ENCODE measurements around the gene IGSF22. TPM values are rescaled to one million over a fixed set of nuclear protein-coding genes. Genes with fewer than 3 reads are reported as not detected.

Gene IGSF22
- polyA plus RNA-seq, 2 donors, result 0.02 to 0.18 TPM

DNA sequence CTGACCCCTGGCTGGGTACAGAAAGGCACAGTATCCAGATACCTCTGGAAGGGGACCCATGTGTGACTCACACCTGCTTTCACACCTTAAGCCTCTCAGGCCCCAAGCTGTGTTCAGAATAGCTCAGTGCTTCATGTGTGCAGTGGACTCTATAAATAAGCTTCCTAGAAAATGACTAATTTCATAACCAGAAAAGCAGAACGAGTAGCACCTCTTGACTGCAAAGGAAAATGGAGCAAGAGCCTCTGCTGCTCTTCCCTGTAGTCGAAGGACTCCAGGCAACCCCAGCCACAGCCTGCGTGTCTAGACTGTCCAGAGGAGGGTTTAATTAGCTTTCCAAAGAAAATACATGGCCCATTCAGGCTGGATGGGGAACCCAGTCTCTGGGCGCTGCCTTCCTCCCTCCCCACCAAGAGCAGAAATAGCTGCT is 42.5 kb upstream of the IGSF22 start:
- Histone ChIP-seq H3K27me3 (ENCODE audit: control insufficient read depth in 1 of 2, insufficient read depth in 2 of 2, low read length in 2 of 2) (no peaks in the 10 kb centered on the region), H3K36me3 (ENCODE audit: control insufficient read depth in 2 of 2, insufficient read depth in 2 of 2, low read length in 1 of 2) (no peaks in the 10 kb centered on the region), H3K9me3 (ENCODE audit: control insufficient read depth in 2 of 2, insufficient read depth in 1 of 2, low read depth in 1 of 2, low read length in 1 of 2) (peaks cover 0 to 2% of the 10 kb centered on the region in 2 donors), H3K4me3 (ENCODE audit: low read depth in 1 of 2, low read length in 2 of 2) (no peak overlapping the region), H3K4me1 (ENCODE audit: control insufficient read depth in 2 of 2, insufficient read depth in 2 of 2, low read length in 1 of 2) (no peaks in the 10 kb centered on the region), H3K27ac (ENCODE audit: low read depth in 2 of 2, low read length in 1 of 2) (no peak overlapping the region)
- 59 to 72% methylated on average over 4 of the region's 4 CpGs for WGBS, 2 donors

DNA sequence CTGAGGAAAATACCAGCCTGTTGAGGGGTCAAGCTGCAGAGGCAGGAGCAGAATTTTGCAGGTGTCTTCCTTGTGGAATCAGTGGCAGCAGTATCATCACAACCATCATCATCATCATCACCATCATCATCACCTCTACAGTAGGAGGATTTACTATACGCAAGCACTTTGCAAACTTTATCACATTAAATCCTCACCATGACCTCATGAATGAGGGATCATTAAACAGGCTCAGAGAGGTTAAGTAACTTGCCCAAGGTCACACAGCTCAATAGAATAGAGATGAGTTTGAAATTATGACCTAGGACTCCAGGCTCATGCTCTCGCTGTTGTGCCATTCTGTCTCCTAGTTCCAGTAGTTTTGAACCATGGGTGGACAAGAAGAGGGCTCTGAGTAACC is 40.0 kb upstream of the IGSF22 start:
- Histone ChIP-seq H3K36me3 (ENCODE audit: control insufficient read depth in 2 of 2, insufficient read depth in 2 of 2, low read length in 1 of 2) (no peaks in the 10 kb centered on the region), H3K27ac (ENCODE audit: low read depth in 2 of 2, low read length in 1 of 2) (no peak overlapping the region), H3K27me3 (ENCODE audit: control insufficient read depth in 1 of 2, insufficient read depth in 2 of 2, low read length in 2 of 2) (no peaks in the 10 kb centered on the region), H3K4me1 (ENCODE audit: control insufficient read depth in 2 of 2, insufficient read depth in 2 of 2, low read length in 1 of 2) (no peaks in the 10 kb centered on the region), H3K9me3 (ENCODE audit: control insufficient read depth in 2 of 2, insufficient read depth in 1 of 2, low read depth in 1 of 2, low read length in 1 of 2) (peaks cover 0 to 2% of the 10 kb centered on the region in 2 donors), H3K4me3 (ENCODE audit: low read depth in 1 of 2, low read length in 2 of 2) (no peak overlapping the region)
- WGBS, 2 donors, result 95 to 97% methylated on average over 2 of the region's 2 CpGs

DNA sequence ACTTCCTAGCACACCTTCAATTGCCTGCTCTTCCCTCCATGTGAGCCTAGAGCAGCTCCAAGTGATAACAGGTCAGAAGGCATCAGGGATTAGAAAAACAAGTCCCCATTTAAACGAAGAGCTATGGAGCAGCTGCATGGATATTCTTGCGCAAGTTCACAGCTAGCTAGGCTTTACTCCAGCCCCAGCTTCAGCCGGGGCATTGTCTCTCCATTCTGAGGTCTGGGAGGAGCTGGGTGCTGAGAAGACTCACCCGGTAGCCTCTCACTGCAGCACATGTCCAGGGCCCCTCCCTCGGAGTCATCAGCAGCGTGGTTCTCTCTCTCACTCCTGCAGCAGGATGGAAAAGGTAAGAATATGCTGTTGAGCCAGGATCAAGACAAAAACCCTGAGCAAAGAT is 39.6 kb upstream of the IGSF22 start:
- Histone ChIP-seq H3K9me3 (ENCODE audit: control insufficient read depth in 2 of 2, insufficient read depth in 1 of 2, low read depth in 1 of 2, low read length in 1 of 2) (no peaks in the 10 kb centered on the region), H3K27me3 (ENCODE audit: control insufficient read depth in 1 of 2, insufficient read depth in 2 of 2, low read length in 2 of 2) (no peaks in the 10 kb centered on the region), H3K4me1 (ENCODE audit: control insufficient read depth in 2 of 2, insufficient read depth in 2 of 2, low read length in 1 of 2) (no peaks in the 10 kb centered on the region), H3K36me3 (ENCODE audit: control insufficient read depth in 2 of 2, insufficient read depth in 2 of 2, low read length in 1 of 2) (no peaks in the 10 kb centered on the region), H3K27ac (ENCODE audit: low read depth in 2 of 2, low read length in 1 of 2) (no peak overlapping the region), H3K4me3 (ENCODE audit: low read depth in 1 of 2, low read length in 2 of 2) (no peak overlapping the region)
- 52 to 60% methylated on average over 6 of the region's 6 CpGs for WGBS, 2 donors

DNA sequence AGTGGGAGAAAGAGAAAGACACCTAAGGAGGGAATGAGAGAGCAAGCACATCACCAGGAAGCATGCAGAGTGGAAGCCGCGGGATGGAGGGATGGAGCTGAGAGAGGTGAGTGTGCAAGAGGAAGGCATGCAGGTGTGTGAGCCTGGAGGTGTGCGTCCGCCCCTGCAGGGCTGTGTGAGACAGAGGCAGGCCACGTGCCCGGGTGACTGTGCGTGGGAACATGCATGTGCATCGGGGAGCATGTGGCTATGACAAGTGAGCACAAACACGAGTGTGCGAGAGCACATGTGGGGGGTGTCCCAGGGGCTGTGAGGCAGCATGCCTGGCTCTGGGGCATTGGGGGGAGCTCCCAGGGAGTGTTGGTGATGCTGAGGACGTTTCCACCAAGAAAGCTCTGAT is 35.8 kb upstream of the IGSF22 start:
- H3K4me3 ChIP-seq (ENCODE audit: low read depth in 1 of 2, low read length in 2 of 2), result no peak overlapping the region
- no peaks in the 10 kb centered on the region for H3K9me3 ChIP-seq (ENCODE audit: control insufficient read depth in 2 of 2, insufficient read depth in 1 of 2, low read depth in 1 of 2, low read length in 1 of 2)
- H3K36me3 ChIP-seq (ENCODE audit: control insufficient read depth in 2 of 2, insufficient read depth in 2 of 2, low read length in 1 of 2), result no peaks in the 10 kb centered on the region
- 83 to 84% methylated on average over 11 of the region's 11 CpGs for WGBS, 2 donors
- no peaks in the 10 kb centered on the region for H3K27me3 ChIP-seq (ENCODE audit: control insufficient read depth in 1 of 2, insufficient read depth in 2 of 2, low read length in 2 of 2)
- H3K4me1 ChIP-seq (ENCODE audit: control insufficient read depth in 2 of 2, insufficient read depth in 2 of 2, low read length in 1 of 2), result no peaks in the 10 kb centered on the region
- H3K27ac ChIP-seq (ENCODE audit: low read depth in 2 of 2, low read length in 1 of 2), result no peak overlapping the region

DNA sequence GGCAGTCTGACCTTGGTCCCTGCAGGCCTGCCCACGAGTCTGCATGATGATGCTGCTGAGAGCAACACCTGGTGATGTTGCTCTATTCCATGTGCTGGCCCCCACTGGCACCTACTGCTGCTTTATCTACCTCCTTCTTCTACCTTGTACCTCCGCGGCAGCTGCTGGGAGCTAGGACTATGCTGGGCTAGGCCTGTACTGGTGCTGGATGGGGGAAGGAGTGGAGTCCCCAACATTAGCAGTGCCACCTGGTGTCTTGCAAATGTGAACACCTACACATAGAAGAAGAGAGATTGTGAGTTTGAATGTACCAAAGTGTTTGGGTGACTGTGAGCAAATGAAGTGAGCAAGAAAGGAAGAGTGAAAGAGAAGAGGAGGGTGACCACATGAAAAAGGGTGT is 35.2 kb upstream of the IGSF22 start:
- no peaks in the 10 kb centered on the region for H3K4me1 ChIP-seq (ENCODE audit: control insufficient read depth in 2 of 2, insufficient read depth in 2 of 2, low read length in 1 of 2)
- H3K4me3 ChIP-seq (ENCODE audit: low read depth in 1 of 2, low read length in 2 of 2), result no peak overlapping the region
- H3K27me3 ChIP-seq (ENCODE audit: control insufficient read depth in 1 of 2, insufficient read depth in 2 of 2, low read length in 2 of 2), result no peaks in the 10 kb centered on the region
- no peaks in the 10 kb centered on the region for H3K9me3 ChIP-seq (ENCODE audit: control insufficient read depth in 2 of 2, insufficient read depth in 1 of 2, low read depth in 1 of 2, low read length in 1 of 2)
- WGBS, 2 donors, result 82% methylated on average over 3 of the region's 3 CpGs
- no peak overlapping the region for H3K27ac ChIP-seq (ENCODE audit: low read depth in 2 of 2, low read length in 1 of 2)
- H3K36me3 ChIP-seq (ENCODE audit: control insufficient read depth in 2 of 2, insufficient read depth in 2 of 2, low read length in 1 of 2), result no peaks in the 10 kb centered on the region

DNA sequence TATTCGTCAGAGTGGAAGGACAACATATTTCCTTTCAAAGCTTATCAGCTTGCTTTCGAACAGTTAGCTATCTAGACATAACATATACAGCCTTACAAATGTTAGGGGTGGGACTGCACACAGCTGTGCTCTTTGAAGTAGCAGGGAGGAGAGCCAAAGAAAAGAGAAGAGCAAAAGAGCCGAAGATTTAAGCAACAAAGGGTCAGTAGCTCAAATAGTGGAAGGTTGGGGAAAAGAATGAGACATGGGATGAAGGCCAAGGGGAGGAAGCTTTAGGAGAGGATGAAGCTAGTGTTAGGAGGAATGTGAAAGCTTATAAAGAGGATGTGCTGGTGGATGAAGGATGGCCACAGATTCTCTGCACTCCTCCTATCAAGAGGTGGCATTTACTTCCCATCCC is 31.8 kb upstream of the IGSF22 start:
- H3K27ac ChIP-seq (ENCODE audit: low read depth in 2 of 2, low read length in 1 of 2), result no peak overlapping the region
- no peaks in the 10 kb centered on the region for H3K9me3 ChIP-seq (ENCODE audit: control insufficient read depth in 2 of 2, insufficient read depth in 1 of 2, low read depth in 1 of 2, low read length in 1 of 2)
- H3K36me3 ChIP-seq (ENCODE audit: control insufficient read depth in 2 of 2, insufficient read depth in 2 of 2, low read length in 1 of 2), result no peaks in the 10 kb centered on the region
- H3K4me1 ChIP-seq (ENCODE audit: control insufficient read depth in 2 of 2, insufficient read depth in 2 of 2, low read length in 1 of 2), result no peaks in the 10 kb centered on the region
- WGBS, 2 donors, result 18 to 29% methylated on average over 3 of the region's 3 CpGs
- no peak overlapping the region for H3K4me3 ChIP-seq (ENCODE audit: low read depth in 1 of 2, low read length in 2 of 2)
- no peaks in the 10 kb centered on the region for H3K27me3 ChIP-seq (ENCODE audit: control insufficient read depth in 1 of 2, insufficient read depth in 2 of 2, low read length in 2 of 2)

DNA sequence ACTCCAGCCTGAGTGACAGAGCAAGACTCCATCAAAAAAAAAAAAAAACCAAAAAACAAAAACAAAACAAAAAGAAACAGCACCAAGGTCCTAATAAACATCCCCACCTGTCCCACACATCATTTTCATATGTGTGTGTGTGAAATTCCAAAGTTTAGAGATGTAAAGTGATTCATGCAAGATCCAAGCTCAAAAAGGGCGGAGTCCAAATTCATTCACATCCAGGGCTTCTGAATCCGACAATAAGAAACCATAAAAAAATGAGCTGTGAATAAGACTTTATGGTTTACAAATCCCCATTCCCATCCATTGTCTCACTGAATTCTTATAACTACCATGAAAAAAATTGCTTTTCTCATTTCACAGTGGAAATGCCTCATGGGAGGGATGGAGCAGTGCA is 30.9 kb upstream of the IGSF22 start:
- Histone ChIP-seq H3K27ac (ENCODE audit: low read depth in 2 of 2, low read length in 1 of 2) (no peak overlapping the region), H3K4me1 (ENCODE audit: control insufficient read depth in 2 of 2, insufficient read depth in 2 of 2, low read length in 1 of 2) (no peaks in the 10 kb centered on the region), H3K27me3 (ENCODE audit: control insufficient read depth in 1 of 2, insufficient read depth in 2 of 2, low read length in 2 of 2) (no peaks in the 10 kb centered on the region), H3K4me3 (ENCODE audit: low read depth in 1 of 2, low read length in 2 of 2) (no peak overlapping the region), H3K36me3 (ENCODE audit: control insufficient read depth in 2 of 2, insufficient read depth in 2 of 2, low read length in 1 of 2) (no peaks in the 10 kb centered on the region), H3K9me3 (ENCODE audit: control insufficient read depth in 2 of 2, insufficient read depth in 1 of 2, low read depth in 1 of 2, low read length in 1 of 2) (no peaks in the 10 kb centered on the region)
- 79 to 94% methylated on average over 2 of the region's 2 CpGs for WGBS, 2 donors

DNA sequence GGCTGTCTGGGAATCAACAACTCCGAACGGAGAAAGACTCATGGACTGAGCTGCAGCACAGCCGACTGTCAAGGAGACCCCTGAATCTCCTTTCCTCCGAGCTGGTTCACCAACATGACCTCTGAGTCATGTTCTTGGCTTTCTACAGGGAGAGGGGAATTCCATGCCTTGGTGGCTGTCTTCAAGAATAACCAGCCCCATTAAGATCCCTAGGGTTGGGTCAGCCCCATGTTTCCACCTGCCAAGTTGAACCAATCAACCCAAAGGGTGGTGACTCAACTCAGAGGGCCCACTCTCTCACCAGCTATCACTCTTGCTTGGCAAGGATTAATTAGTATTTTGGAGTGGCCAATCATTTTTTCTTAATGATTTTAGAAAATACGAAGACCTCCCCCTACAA is 28.3 kb upstream of the IGSF22 start:
- 43 to 54% methylated on average over 5 of the region's 5 CpGs for WGBS, 2 donors
- Histone ChIP-seq H3K36me3 (ENCODE audit: control insufficient read depth in 2 of 2, insufficient read depth in 2 of 2, low read length in 1 of 2) (no peaks in the 10 kb centered on the region), H3K4me3 (ENCODE audit: low read depth in 1 of 2, low read length in 2 of 2) (no peak overlapping the region), H3K9me3 (ENCODE audit: control insufficient read depth in 2 of 2, insufficient read depth in 1 of 2, low read depth in 1 of 2, low read length in 1 of 2) (no peaks in the 10 kb centered on the region), H3K27me3 (ENCODE audit: control insufficient read depth in 1 of 2, insufficient read depth in 2 of 2, low read length in 2 of 2) (no peaks in the 10 kb centered on the region), H3K27ac (ENCODE audit: low read depth in 2 of 2, low read length in 1 of 2) (no peak overlapping the region), H3K4me1 (ENCODE audit: control insufficient read depth in 2 of 2, insufficient read depth in 2 of 2, low read length in 1 of 2) (peaks cover 3 to 7% of the 10 kb centered on the region in 2 donors)

DNA sequence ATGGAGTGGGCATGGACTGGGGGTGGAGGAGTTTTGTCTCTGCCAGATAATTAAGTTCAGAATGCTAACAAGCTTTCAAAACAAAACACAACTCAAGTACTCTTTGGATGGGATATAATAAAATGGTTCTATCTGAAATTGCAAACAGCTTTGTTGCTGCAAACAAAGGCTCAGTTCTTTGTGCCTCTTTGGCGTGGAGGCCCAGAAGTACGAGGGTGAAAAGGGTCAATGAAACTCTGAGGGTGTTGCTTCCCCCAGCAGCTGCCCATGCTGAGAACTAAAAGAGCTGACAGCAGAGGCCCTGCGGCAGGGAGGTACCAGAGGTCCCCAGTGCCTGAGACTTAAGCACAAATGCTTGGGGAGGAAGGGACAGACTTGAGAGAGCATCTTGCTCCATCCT is 26.5 kb upstream of the IGSF22 start:
- Histone ChIP-seq H3K27me3 (ENCODE audit: control insufficient read depth in 1 of 2, insufficient read depth in 2 of 2, low read length in 2 of 2) (no peaks in the 10 kb centered on the region), H3K27ac (ENCODE audit: low read depth in 2 of 2, low read length in 1 of 2) (no peak overlapping the region), H3K4me1 (ENCODE audit: control insufficient read depth in 2 of 2, insufficient read depth in 2 of 2, low read length in 1 of 2) (peaks cover 3 to 8% of the 10 kb centered on the region in 2 donors), H3K36me3 (ENCODE audit: control insufficient read depth in 2 of 2, insufficient read depth in 2 of 2, low read length in 1 of 2) (no peaks in the 10 kb centered on the region), H3K4me3 (ENCODE audit: low read depth in 1 of 2, low read length in 2 of 2) (no peak overlapping the region), H3K9me3 (ENCODE audit: control insufficient read depth in 2 of 2, insufficient read depth in 1 of 2, low read depth in 1 of 2, low read length in 1 of 2) (no peaks in the 10 kb centered on the region)
- 40 to 44% methylated on average over 3 of the region's 3 CpGs for WGBS, 2 donors

DNA sequence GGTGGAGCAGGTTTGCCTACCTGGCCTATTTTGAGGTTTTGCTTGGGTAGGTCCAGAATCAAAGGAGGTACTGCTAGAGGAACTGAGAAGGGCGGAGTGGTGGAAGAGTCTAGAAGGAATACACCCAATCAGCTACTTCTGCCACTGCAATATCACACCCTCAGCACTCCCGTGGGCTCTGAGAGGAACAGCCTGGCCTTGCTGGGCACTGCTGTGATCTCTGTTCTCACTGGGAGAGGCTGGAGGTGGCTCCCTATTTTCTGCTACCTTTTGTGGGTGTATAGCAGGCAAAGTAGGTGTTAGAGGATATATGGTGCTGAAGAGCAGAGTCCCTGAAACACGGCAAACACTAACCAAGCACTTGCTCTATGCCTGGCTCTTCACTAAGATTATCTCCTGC is 25.0 kb upstream of the IGSF22 start:
- Histone ChIP-seq H3K4me3 (ENCODE audit: low read depth in 1 of 2, low read length in 2 of 2) (no peak overlapping the region), H3K27me3 (ENCODE audit: control insufficient read depth in 1 of 2, insufficient read depth in 2 of 2, low read length in 2 of 2) (no peaks in the 10 kb centered on the region), H3K9me3 (ENCODE audit: control insufficient read depth in 2 of 2, insufficient read depth in 1 of 2, low read depth in 1 of 2, low read length in 1 of 2) (no peaks in the 10 kb centered on the region), H3K4me1 (ENCODE audit: control insufficient read depth in 2 of 2, insufficient read depth in 2 of 2, low read length in 1 of 2) (peaks cover 3 to 8% of the 10 kb centered on the region in 2 donors), H3K27ac (ENCODE audit: low read depth in 2 of 2, low read length in 1 of 2) (no peak overlapping the region), H3K36me3 (ENCODE audit: control insufficient read depth in 2 of 2, insufficient read depth in 2 of 2, low read length in 1 of 2) (no peaks in the 10 kb centered on the region)
- WGBS, 2 donors, result 80 to 85% methylated on average over 3 of the region's 3 CpGs

Data from esophagus (tissue), 2 donors.